Trophoblast cell (in vitro differentiated cells and primary cell): ENCODE results near the gene WDPCP.
A peak's percentile ranks its signal among the peaks of the same experiment; 100 is the strongest.

Experiments
- DNase-seq, 2 donors: peaks; one replicate each; pipeline ENCODE4 v3.0.0-alpha.2; 2016
- H2AFZ ChIP-seq: 2 replicates; pipeline ENCODE4 v1.6.1; 2013; ENCODE audit warnings: low read length, moderate library complexity, mild to moderate bottlenecking; ENCODE audit not compliant: insufficient read depth, poor library complexity
- H2AK5ac ChIP-seq: 2 replicates; pipeline ENCODE4 v1.6.1; 2013; ENCODE audit warnings: mild to moderate bottlenecking, low read length
- H2BK120ac ChIP-seq: 2 replicates; pipeline ENCODE4 v1.6.1; 2013; ENCODE audit warnings: low read length, mild to moderate bottlenecking, moderate library complexity; ENCODE audit not compliant: insufficient read depth, poor library complexity
- H2BK12ac ChIP-seq: 2 replicates; pipeline ENCODE4 v1.6.1; 2013; ENCODE audit warnings: mild to moderate bottlenecking, low read length, moderate library complexity
- H2BK5ac ChIP-seq: 2 replicates; pipeline ENCODE4 v1.6.1; 2013; ENCODE audit warnings: low read length, low read depth, moderate library complexity, mild to moderate bottlenecking; ENCODE audit not compliant: poor library complexity
- H3K14ac ChIP-seq: 2 replicates; pipeline ENCODE4 v1.6.1; 2013; ENCODE audit warnings: mild to moderate bottlenecking, low read length
- H3K18ac ChIP-seq: 2 replicates; pipeline ENCODE4 v1.6.1; 2013; ENCODE audit warnings: mild to moderate bottlenecking, low read length
- H3K23ac ChIP-seq: 2 replicates; pipeline ENCODE4 v1.6.1; 2013; ENCODE audit warnings: low read length
- H3K27ac ChIP-seq: 2 replicates; pipeline ENCODE4 v1.5.1; 2013; ENCODE audit warnings: low read depth, mild to moderate bottlenecking, inconsistent platforms, low read length, moderate library complexity
- H3K27me3 ChIP-seq: 2 replicates; pipeline ENCODE4 v1.6.1; 2013; ENCODE audit warnings: inconsistent platforms, mild to moderate bottlenecking, low read length, moderate library complexity; ENCODE audit not compliant: insufficient read depth
- H3K36me3 ChIP-seq, 2 experiments: 1 replicate in 1 of 2; 2 replicates in 1 of 2; pipeline ENCODE4 v1.6.1; 2013; ENCODE audit warnings: low read length in 2 of 2, mild to moderate bottlenecking in 2 of 2, moderate library complexity in 1 of 2; ENCODE audit not compliant: insufficient read depth in 2 of 2, control insufficient read depth in 1 of 2
- H3K4ac ChIP-seq: 2 replicates; pipeline ENCODE4 v1.6.1; 2013; ENCODE audit warnings: low read depth, mild to moderate bottlenecking, low read length, moderate library complexity
- H3K4me1 ChIP-seq, 2 experiments: 1 replicate in 1 of 2; 2 replicates in 1 of 2; pipeline ENCODE4 v1.6.1; 2013; ENCODE audit warnings: low read length in 2 of 2, mild to moderate bottlenecking in 2 of 2, moderate library complexity in 1 of 2; ENCODE audit not compliant: insufficient read depth in 2 of 2, control insufficient read depth in 1 of 2
- H3K4me2 ChIP-seq: 2 replicates; pipeline ENCODE4 v1.6.1; 2013; ENCODE audit warnings: inconsistent platforms, mild to moderate bottlenecking, low read length, moderate library complexity
- H3K4me3 ChIP-seq: 2 replicates; pipeline ENCODE4 v1.5.1; 2013; ENCODE audit warnings: mild to moderate bottlenecking, low read depth, low read length, inconsistent platforms
- H3K79me1 ChIP-seq: one replicate; pipeline ENCODE4 v1.6.1; 2013; ENCODE audit warnings: low read length
- H3K79me2 ChIP-seq: 2 replicates; pipeline ENCODE4 v1.6.1; 2013; ENCODE audit warnings: low read length, mild to moderate bottlenecking; ENCODE audit not compliant: control insufficient read depth, insufficient read depth, poor library complexity
- H3K9ac ChIP-seq: 2 replicates; pipeline ENCODE4 v1.6.1; 2013; ENCODE audit warnings: mild to moderate bottlenecking, low read length
- H3K9me3 ChIP-seq: 2 replicates; pipeline ENCODE4 v1.6.1; 2013; ENCODE audit warnings: low read depth, mild to moderate bottlenecking, control low read depth, inconsistent platforms, low read length; ENCODE audit not compliant: insufficient read depth
- H4K12ac ChIP-seq: 2 replicates; pipeline ENCODE4 v1.6.1; 2013; ENCODE audit warnings: low read depth, mild to moderate bottlenecking, low read length, moderate library complexity
- H4K8ac ChIP-seq: 2 replicates; pipeline ENCODE4 v1.6.1; 2013; ENCODE audit warnings: low read depth, mild to moderate bottlenecking, low read length, moderate library complexity
- H4K91ac ChIP-seq: one replicate; pipeline ENCODE4 v1.6.1; 2013; ENCODE audit warnings: low read depth, mild to moderate bottlenecking, low read length, moderate library complexity
- WGBS: extraction: QIAGEN DNeasy Blood & Tissue Kit; methylation state at CpG from one replicate; pipeline ENCODE4 v1.1.7; 2013; ENCODE audit warnings: missing lambda C conversion rate; ENCODE audit not compliant: insufficient read length, insufficient coverage; ENCODE audit errors: extremely low coverage; 5-methylcytosine and 5-hydroxymethylcytosine counted together

Gene WDPCP

GRCh38 chr2:63270717-63271116 lies 317.6 kb downstream of the WDPCP start:
- no CpG with 5 or more reads among the region's 3 CpGs for WGBS
- Histone ChIP-seq H3K14ac (no peak overlapping the region), H3K79me1 (no peaks in the 10 kb centered on the region), H3K4me2 (no peak overlapping the region), H4K12ac (no peak overlapping the region), H3K79me2 (no peaks in the 10 kb centered on the region), H4K8ac (no peak overlapping the region), H3K9ac (no peak overlapping the region), H2BK12ac (no peak overlapping the region), H3K27me3 (no peaks in the 10 kb centered on the region), H3K4ac (no peak overlapping the region), H3K4me3 (no peak overlapping the region), H2BK5ac (no peak overlapping the region), H3K23ac (no peak overlapping the region), H2AFZ (no peak overlapping the region), H2BK120ac (no peak overlapping the region), H2AK5ac (no peak overlapping the region), H3K18ac (no peak overlapping the region), H3K27ac (no peak overlapping the region), H3K4me1 (no peaks in the 10 kb centered on the region), H3K9me3 (peaks cover 7% of the 10 kb centered on the region), H4K91ac (no peak overlapping the region), H3K36me3 (no peaks in the 10 kb centered on the region)
- no peak for DNase-seq

- Histone ChIP-seq H3K4me3 (no peak overlapping the region), H3K27ac (no peak overlapping the region), H3K9me3 (peaks cover 7% of the 10 kb centered on the region), H4K8ac (no peak overlapping the region), H2BK120ac (no peak overlapping the region), H3K4ac (no peak overlapping the region), H3K14ac (no peak overlapping the region), H2BK12ac (no peak overlapping the region), H3K4me2 (no peak overlapping the region), H3K79me1 (no peaks in the 10 kb centered on the region), H2AFZ (no peak overlapping the region), H3K79me2 (no peaks in the 10 kb centered on the region), H3K4me1 (no peaks in the 10 kb centered on the region), H2BK5ac (no peak overlapping the region), H3K18ac (no peak overlapping the region), H3K27me3 (no peaks in the 10 kb centered on the region), H4K91ac (no peak overlapping the region), H2AK5ac (no peak overlapping the region), H3K9ac (no peak overlapping the region), H3K23ac (no peak overlapping the region), H4K12ac (no peak overlapping the region), H3K36me3 (no peaks in the 10 kb centered on the region)
- DNase-seq, result no peak
Measured at GRCh38 chr2:63268946-63269345, 319.3 kb downstream of the WDPCP start.

- Histone ChIP-seq H2AFZ (no peak overlapping the region), H4K91ac (no peak overlapping the region), H3K9me3 (no peaks in the 10 kb centered on the region), H3K27ac (no peak overlapping the region), H3K14ac (no peak overlapping the region), H3K79me1 (no peaks in the 10 kb centered on the region), H3K79me2 (no peaks in the 10 kb centered on the region), H3K4me2 (no peak overlapping the region), H3K27me3 (no peaks in the 10 kb centered on the region), H3K9ac (no peak overlapping the region), H2BK120ac (no peak overlapping the region), H3K4me1 (no peaks in the 10 kb centered on the region), H2AK5ac (no peak overlapping the region), H4K12ac (no peak overlapping the region), H3K4ac (no peak overlapping the region), H2BK12ac (no peak overlapping the region), H3K36me3 (no peaks in the 10 kb centered on the region), H3K18ac (no peak overlapping the region), H2BK5ac (no peak overlapping the region), H3K23ac (no peak overlapping the region), H3K4me3 (no peak overlapping the region), H4K8ac (no peak overlapping the region)
- no CpG with 5 or more reads among the region's 2 CpGs for WGBS
- peak in 1 of 2 donors; percentile 40 for DNase-seq
Measured at GRCh38 chr2:63261137-63261621, 327.1 kb downstream of the WDPCP start.

- Histone ChIP-seq H3K4me2 (no peak overlapping the region), H2BK120ac (no peak overlapping the region), H3K27me3 (no peaks in the 10 kb centered on the region), H3K9me3 (no peaks in the 10 kb centered on the region), H3K14ac (no peak overlapping the region), H2AFZ (no peak overlapping the region), H3K27ac (no peak overlapping the region), H3K4me3 (no peak overlapping the region), H3K79me2 (no peaks in the 10 kb centered on the region), H4K8ac (no peak overlapping the region), H3K79me1 (no peaks in the 10 kb centered on the region), H3K4ac (no peak overlapping the region), H3K9ac (no peak overlapping the region), H3K23ac (no peak overlapping the region), H3K18ac (no peak overlapping the region), H3K4me1 (no peaks in the 10 kb centered on the region), H2BK12ac (no peak overlapping the region), H4K91ac (no peak overlapping the region), H2BK5ac (no peak overlapping the region), H2AK5ac (no peak overlapping the region), H4K12ac (no peak overlapping the region), H3K36me3 (no peaks in the 10 kb centered on the region)
- no peak for DNase-seq
- no CpG with 5 or more reads among the region's 2 CpGs for WGBS
Measured at GRCh38 chr2:63257473-63257872, 330.8 kb downstream of the WDPCP start.
